ENCODE measurements around the gene TNFAIP6.

TNFAIP6 gene

GRCh38 chr2:151422917-151423439 lies 65.6 kb downstream of the TNFAIP6 start:
- no peak overlapping the region for H3K4me3 ChIP-seq (ENCODE audit: low read depth, low read length)
- H3K36me3 ChIP-seq (ENCODE audit: control insufficient read depth in 2 of 2, insufficient read depth in 1 of 2, low read length in 2 of 2): peaks cover 89 to 97% of the 10 kb centered on the region in 2 experiments
- POLR2A ChIA-PET: no interaction called here

DNA sequence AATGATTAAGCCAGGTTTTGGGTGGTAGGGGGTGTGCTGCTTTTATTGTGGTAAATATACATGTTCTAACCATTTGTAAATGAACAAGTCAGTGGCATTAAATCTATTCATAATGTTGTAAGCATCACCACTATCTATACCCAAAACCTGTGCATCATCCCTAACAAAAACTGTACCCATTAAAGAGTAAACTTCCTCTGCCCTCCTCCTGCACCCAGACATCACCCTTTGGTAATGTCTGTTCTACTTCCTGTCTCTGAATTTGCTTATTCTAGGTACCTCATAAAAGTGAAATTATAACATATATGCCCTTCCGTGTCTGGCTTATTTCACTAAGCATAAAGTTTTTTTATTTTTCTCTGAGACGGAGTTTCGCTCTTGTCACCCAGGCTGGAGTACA lies 66.4 kb downstream of the TNFAIP6 start:
- CTCF ChIA-PET: no interaction called here
- POLR2A ChIA-PET: no interaction called here
- Histone ChIP-seq H3K27ac (ENCODE audit: extremely low read depth, low read depth, low read length) (no peak overlapping the region), H3K4me3 (ENCODE audit: low read depth, low read length) (no peak overlapping the region), H3K9me3 (ENCODE audit: control insufficient read depth, insufficient read depth, low read depth, low read length) (no peaks in the 10 kb centered on the region), H3K36me3 (ENCODE audit: control insufficient read depth in 2 of 2, insufficient read depth in 1 of 2, low read length in 2 of 2) (peaks cover 89 to 93% of the 10 kb centered on the region in 2 experiments), H3K4me1 (ENCODE audit: control insufficient read depth, insufficient read depth, low read length) (no peaks in the 10 kb centered on the region)
- no peak for TF ChIP-seq ZNF518A (tag by site-specific recombination; conservative IDR thresholded peaks at IDR 0.05; ENCODE audit: low read depth)
- TF ChIP-seq TRIM28 (IDR thresholded peaks at IDR 0.05; ENCODE audit: borderline replicate concordance, low read length): no peak
- TF ChIP-seq, protein P1, sequence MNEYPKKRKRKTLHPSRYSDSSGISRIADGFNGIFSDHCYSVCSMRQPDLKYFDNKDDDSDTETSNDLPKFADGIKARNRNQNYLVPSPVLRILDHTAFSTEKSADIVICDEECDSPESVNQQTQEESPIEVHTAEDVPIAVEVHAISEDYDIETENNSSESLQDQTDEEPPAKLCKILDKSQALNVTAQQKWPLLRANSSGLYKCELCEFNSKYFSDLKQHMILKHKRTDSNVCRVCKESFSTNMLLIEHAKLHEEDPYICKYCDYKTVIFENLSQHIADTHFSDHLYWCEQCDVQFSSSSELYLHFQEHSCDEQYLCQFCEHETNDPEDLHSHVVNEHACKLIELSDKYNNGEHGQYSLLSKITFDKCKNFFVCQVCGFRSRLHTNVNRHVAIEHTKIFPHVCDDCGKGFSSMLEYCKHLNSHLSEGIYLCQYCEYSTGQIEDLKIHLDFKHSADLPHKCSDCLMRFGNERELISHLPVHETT (tag by site-specific recombination; IDR thresholded peaks at IDR 0.05): no peak
- no peak for TF ChIP-seq KLF16 (tag by site-specific recombination; IDR thresholded peaks at IDR 0.05)
- TF ChIP-seq ZNF48 (tag by site-specific recombination; IDR thresholded peaks at IDR 0.05): no peak
- no peak for TF ChIP-seq ZSCAN5A (tag by site-specific recombination; IDR thresholded peaks at IDR 0.05)
- TF ChIP-seq ZBTB48 (tag by site-specific recombination; IDR thresholded peaks at IDR 0.05): no peak
- no peak for TF ChIP-seq KLF1 (tag by site-specific recombination; IDR thresholded peaks at IDR 0.05)
- no peak for TF ChIP-seq ZNF76 (tag by site-specific recombination; IDR thresholded peaks at IDR 0.05; ENCODE audit: borderline replicate concordance, low read depth)
- TF ChIP-seq ZBTB1 (tag by site-specific recombination; IDR thresholded peaks at IDR 0.05): no peak
- TF ChIP-seq, protein P2, sequence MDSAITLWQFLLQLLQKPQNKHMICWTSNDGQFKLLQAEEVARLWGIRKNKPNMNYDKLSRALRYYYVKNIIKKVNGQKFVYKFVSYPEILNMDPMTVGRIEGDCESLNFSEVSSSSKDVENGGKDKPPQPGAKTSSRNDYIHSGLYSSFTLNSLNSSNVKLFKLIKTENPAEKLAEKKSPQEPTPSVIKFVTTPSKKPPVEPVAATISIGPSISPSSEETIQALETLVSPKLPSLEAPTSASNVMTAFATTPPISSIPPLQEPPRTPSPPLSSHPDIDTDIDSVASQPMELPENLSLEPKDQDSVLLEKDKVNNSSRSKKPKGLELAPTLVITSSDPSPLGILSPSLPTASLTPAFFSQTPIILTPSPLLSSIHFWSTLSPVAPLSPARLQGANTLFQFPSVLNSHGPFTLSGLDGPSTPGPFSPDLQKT (IDR thresholded peaks at IDR 0.05; ENCODE audit: borderline replicate concordance, low read depth, low read length): no peak

More at GRCh38 chr2:151422917-151423439, 65.6 kb downstream of the TNFAIP6 start:
- CTCF ChIA-PET: interaction anchor here (0.7 kb wide), 1 partner anchor 1775 kb away, joined by 4 read pairs; no protein-coding TSS in a partner anchor
- TF ChIP-seq PRDM1 (tag by site-specific recombination; IDR thresholded peaks at IDR 0.05): peak; percentile 47; the same call in 1 of the 2 replicates
- TF ChIP-seq WT1 (tag by site-specific recombination; IDR thresholded peaks at IDR 0.05): no peak
- no peaks in the 10 kb centered on the region for H3K9me3 ChIP-seq (ENCODE audit: control insufficient read depth, insufficient read depth, low read depth, low read length)
- no peaks in the 10 kb centered on the region for H3K4me1 ChIP-seq (ENCODE audit: control insufficient read depth, insufficient read depth, low read length)
- no peak overlapping the region for H3K27ac ChIP-seq (ENCODE audit: extremely low read depth, low read depth, low read length)
